Stimulated activated CD4-positive, alpha-beta T cell treated with anti-CD3 and anti-CD28 coated beads, Interleukin-15, amount 100 ng/mL, for 48 hours (primary cell): ENCODE data around the gene PEX11A.
"Not testable (repeated sequence)": the region's sequence is repeated elsewhere in the genome, so short reads cannot be mapped to it uniquely, and the experiment has no call there.

ENCODE experiments used
- DNase-seq, 2 donors: peaks; one replicate each; pipeline ENCODE4 v3.0.0-alpha.2; 2020; ENCODE audit warnings: low read depth in 2 of 2

The PEX11A gene

DNA sequence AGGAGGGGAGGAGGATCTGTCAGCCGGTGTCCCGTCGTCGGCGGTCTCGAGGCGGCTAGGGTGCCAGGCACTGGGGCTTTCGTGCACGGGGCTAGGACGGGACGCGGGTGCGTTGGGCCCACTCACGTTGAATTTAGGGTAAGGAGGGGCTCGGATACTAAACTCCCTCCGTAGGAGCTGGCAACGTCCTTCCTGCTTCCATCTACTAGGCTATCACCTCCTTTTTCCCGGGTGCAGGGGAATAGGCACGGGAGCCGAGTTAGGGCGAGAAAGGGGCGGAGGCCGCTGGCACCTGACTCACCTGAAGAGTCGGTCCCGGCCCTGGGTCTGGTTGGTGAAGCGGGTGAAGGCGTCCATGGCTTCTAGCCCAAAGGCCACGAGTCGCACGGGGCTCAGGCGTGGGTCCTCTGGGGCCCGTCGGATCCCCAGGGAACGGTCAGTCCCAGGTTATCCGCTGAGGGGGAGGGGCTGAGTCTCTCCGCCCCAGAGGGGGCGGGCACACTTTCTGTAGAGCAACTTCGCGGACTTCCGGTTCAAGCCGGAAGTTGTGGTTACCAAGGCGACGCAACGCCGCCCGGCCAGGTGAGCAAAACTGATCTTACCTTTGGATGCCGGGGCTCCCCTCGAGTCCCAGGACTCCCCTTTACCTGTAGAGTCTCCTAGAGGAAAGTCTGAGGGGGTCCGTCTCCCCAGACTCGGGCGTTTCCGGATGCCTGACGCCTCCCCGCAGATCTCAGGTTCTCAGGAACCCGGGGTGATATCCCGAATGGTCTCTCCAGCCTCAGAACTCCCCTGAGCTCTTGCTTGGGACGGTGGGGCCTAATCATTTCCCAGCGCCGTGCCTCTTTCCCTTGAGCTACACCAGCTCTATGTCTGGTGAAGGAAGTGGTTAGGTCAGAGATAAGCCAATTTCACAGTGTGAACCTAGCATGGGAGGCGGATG is at the start of gene PEX11A, which contains the start of gene WDR93:
Gene PEX11A (minus strand): TSS at position 479 of the 943 bp plus-strand sequence. CDS start 122 bp downstream, at position 357.
Gene WDR93 (plus strand): TSS at position 536 of the 943 bp plus-strand sequence. CDS start 10,936 bp downstream, outside the sequence.
- DNase-seq: peak; percentile 44 to 69

- DNase-seq: peak; percentile 27 to 46
Observed at GRCh38 chr15:89740137-89740536, 49.6 kb upstream of the PEX11A start.

GRCh38 chr15:89735773-89736172 is 45.2 kb upstream of the PEX11A start:
- DNase-seq: no peak

GRCh38 chr15:89732451-89733172 is 42.1 kb upstream of the PEX11A start:
- DNase-seq: no peak

- no peak for DNase-seq
Observed at GRCh38 chr15:89731275-89731674, 40.7 kb upstream of the PEX11A start.

GRCh38 chr15:89728254-89728653 is 37.7 kb upstream of the PEX11A start:
- DNase-seq: no peak

DNA sequence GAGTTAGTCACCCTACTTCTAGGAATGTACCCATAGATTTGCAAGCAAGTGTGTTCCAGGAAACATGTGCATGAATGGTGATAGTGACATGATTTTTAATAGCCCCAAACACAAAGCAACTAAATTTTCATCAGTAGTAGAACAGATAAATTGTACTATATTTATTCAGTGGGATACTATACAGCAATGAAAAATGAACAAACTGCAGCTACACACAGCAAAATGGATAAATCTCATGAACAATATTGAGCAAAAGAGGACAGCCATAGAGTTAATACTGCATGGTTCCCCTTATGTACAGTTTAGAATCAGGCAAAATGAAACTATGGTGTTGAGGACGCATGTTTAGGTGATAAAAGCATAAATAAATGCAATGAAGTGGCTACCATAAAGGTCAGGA is 34.5 kb upstream of the PEX11A start:
- no peak for DNase-seq

DNA sequence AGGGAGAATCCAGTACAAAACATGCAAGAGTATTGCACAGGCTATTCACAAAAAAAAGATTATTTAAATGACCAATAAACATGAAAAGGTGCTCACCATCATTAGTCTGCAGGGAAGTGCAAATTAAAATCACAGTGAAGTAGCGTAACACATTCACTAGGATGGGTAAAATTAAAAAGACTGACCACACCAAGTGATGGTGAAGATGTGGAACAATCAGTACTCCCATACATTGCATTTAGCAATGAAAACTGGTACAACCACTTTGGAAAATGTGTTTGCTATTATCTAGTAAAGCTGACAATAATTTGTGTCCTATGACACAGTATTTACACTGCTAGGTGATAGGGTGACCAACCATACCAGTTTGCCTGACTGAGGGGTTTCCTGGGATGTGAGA is 34.1 kb upstream of the PEX11A start:
- no peak for DNase-seq

DNA sequence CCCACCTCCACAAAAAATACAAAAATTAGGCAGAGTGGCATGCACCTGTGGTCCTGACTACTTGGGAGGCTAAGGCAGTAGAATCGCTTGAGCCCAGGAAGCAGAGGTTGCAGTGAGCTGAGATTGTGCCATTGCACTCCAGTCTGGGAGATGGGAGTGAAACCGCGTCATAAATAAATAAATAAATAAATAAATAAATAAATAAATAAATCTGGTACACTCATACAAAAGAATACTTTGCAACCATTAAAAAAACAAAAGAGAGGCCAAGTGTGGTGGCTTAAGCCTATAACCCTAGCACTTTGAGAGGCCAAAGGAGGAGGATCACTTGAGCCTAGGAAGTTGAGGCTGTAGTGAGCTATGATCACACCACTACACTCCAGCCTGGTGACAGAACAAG is 32.5 kb upstream of the PEX11A start:
- no peak for DNase-seq

DNA sequence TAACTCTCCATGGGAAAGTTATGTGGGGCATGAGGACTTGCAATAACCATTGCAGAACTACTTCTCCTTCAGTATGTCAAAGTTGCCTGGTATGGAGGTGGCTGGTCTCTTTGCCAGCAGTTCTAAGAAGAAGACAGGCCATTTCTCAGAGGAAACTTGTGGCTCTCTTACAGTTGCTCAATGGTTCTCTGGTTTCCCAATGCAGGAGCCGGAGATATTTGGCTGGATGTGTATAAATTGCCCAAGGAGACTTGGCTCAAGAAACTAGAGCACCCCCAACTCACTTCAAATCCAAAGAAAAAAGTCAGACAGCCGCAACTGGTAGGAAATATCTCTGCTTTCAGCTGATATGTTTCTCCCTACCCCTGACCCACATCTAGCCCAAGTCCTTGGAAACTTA is 24.2 kb upstream of the PEX11A start:
- no peak for DNase-seq

- no peak for DNase-seq
Observed at GRCh38 chr15:89707577-89707976, 17.0 kb upstream of the PEX11A start.

DNA sequence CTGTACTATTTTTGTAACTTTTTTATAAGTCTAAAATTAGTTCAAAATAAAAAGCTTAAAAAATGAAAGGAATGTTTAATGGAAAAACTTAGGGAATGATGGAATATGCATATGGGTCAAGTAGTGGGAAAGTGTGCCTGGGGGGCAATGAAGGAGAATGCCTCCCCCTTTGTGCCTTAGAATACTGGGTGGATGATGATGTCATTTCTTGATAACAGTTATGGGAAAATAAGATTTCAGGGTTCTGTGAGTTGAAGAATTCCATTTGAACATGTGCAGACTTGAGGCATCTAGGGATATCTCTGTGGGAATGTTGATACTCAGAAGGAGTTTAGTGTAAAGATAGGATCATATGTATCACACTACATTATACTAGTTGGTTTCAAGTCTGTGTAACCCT is 13.9 kb upstream of the PEX11A start:
- no peak for DNase-seq

DNA sequence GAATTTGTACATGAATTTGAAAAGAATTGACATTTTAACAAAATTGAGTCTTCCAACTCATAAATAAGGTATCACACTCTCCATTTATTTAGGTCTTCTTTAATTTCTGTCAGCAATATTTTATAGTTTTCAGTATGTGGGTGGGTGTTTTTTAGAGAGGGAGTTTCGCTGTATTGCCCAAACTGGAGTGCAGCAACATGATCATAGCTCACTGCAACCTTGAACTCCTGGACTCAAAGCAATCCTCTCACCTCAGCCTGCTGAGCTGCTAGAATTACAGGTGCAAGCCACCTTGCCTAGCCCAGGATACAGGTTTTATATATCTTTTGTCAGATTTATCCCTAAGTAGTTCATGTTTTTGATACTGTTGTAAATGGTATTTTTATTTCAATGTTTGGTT is 4.6 kb upstream of the PEX11A start:
- DNase-seq: no peak

DNA sequence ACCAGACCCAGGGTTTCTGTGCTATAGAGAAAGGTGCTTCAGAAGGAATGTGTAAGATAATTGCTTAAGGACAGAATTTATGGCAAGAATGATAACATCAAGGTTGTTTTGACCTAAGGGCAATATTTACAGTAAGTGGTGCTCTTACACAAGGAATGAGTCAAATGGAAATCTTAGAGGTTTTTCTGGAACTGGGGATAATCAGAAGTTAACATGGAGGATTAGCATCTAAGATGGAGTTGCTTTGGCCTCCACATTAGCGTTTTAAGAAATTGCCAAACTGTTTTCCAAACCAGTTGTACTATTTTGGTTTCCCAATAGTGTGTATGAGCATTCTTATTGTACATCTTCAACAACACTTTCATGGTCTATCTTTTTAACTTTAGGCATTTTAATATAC is 3.1 kb upstream of the PEX11A start:
- no peak for DNase-seq

GRCh38 chr15:89693091-89693490 is 2.5 kb upstream of the PEX11A start:
- no peak for DNase-seq

DNA sequence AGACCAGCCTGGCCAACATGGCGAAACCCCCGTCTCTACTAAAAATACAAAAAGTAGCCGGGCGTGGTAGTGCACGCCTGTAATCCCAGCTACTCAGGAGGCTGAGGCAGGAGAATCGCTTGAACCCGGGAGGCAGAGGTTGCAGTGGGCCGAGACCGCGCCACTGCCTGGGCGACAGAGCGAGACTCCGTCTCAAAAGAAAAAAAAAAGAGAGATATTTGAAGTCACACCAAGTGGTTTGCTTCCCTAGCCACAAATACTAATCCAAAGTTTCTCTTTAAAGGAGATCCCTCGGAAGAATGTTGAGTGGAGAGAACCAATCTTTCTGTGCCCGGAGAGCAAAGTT is 651 bp downstream of the PEX11A start:
- DNase-seq: not testable (repeated sequence)

GRCh38 chr15:89686522-89686921 is 4.0 kb downstream of the PEX11A start:
- DNase-seq: no peak

DNA sequence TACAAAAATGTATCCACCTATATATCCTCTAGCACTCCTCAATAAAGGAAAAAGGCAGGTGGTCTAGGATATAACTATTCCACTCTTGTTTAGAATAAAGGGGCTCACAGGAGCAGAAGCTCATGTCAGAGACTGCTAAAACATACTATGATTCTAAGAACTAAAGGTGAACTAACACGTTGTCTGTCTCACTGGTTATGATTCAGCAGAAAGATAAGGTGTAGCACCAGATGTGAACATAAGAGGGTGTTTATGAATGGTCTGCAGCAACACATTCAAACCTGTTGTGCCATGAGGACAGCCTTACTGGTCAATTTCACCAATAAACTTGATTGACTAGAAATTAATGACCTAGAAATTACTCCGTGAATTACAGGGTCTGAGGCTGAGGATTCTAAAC is 4.6 kb downstream of the PEX11A start:
- no peak for DNase-seq

GRCh38 chr15:89681146-89681545 is 9.4 kb downstream of the PEX11A start:
- DNase-seq: no peak

DNA sequence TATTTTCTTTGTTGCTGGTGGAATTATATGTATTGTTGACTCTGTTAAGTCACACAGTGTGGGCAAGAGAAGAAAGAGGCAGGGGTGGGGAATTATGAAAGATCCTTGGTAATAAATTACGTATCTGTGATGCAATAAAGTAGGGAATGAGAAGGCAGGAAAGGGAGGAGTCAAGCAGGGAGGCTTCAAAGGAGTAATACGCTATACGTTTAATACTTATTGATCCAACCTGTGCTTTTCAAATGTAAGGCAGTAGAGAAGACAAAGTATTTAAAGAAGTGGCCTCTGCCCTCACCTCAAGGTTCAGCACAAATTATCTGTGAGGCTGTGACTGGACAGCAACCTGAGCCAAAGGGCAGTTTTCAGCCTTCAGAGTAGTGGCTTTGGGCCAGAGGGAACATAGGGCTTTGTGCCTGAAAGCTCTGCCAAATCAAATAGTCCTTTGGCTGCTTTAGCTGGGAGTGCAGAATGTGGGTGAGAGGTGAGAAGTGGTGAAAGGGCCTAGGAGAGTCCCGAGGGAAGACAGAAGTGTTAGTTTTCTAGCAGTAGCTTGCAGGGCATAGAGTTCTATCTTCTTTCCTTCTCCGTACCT is 10.2 kb downstream of the PEX11A start:
- no peak for DNase-seq

- no peak for DNase-seq
Observed at GRCh38 chr15:89679212-89679611, 11.3 kb downstream of the PEX11A start, which contains the start of gene PLIN1. Gene PLIN1 (minus strand): TSS chr15:89679367. CDS start chr15:89677489, 1,878 bp downstream.

DNA sequence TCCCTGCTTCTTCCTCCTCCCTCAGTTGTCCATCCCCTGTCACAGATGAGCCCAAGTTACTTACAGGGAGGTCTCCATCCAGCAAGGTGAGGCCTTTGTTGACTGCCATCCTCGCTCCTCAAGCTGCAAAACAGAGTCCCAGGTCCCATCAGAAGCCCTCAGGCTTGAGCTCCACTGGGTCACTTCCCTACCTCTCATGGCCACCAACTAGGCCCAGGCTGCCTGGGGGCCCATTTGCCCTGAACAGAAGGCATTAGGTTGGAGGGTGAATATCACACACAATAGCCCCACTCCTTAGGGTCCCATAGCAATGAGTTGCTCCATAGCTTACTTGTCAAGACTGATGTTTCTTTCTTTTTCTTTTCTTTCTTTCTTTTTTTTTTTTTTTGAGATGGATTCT is 13.2 kb downstream of the PEX11A start:
- no peak for DNase-seq
